Fibroblast of skin of left quadriceps (primary cell): ENCODE data around the gene MAN2A1.
A peak's percentile ranks its signal among the peaks of the same experiment; 100 is the strongest.
"Not testable (repeated sequence)": the region's sequence is repeated elsewhere in the genome, so short reads cannot be mapped to it uniquely, and the experiment has no call there.

Experiments
- DNase-seq, 2 experiments: peaks; one replicate each; pipeline ENCODE4 v3.0.0-alpha.2; 2013; ENCODE audit warnings: low read depth in 2 of 2

Gene MAN2A1

GRCh38 chr5:109755761-109756160, 66.0 kb downstream of the MAN2A1 start:
- no peak for DNase-seq

GRCh38 chr5:109756543-109757185, 66.9 kb downstream of the MAN2A1 start:
- DNase-seq: no peak

GRCh38 chr5:109757490-109757889, 67.8 kb downstream of the MAN2A1 start:
- no peak for DNase-seq

- DNase-seq: peak in 1 of 2 experiments; percentile 10
Measured at GRCh38 chr5:109759306-109759705, 69.6 kb downstream of the MAN2A1 start.

- not testable (repeated sequence) for DNase-seq
Measured at GRCh38 chr5:109760130-109760529, 70.4 kb downstream of the MAN2A1 start.

- DNase-seq: no peak
Measured at GRCh38 chr5:109762821-109763220, 73.1 kb downstream of the MAN2A1 start.

GRCh38 chr5:109767184-109767995, 77.7 kb downstream of the MAN2A1 start:
- no peak for DNase-seq

- DNase-seq: no peak
Measured at GRCh38 chr5:109767997-109768396, 78.3 kb downstream of the MAN2A1 start.

- DNase-seq: no peak
Measured at GRCh38 chr5:109769597-109770291, 80.0 kb downstream of the MAN2A1 start.

- DNase-seq: no peak
Measured at GRCh38 chr5:109775130-109775529, 85.4 kb downstream of the MAN2A1 start.

GRCh38 chr5:109779036-109779735, 89.5 kb downstream of the MAN2A1 start:
- DNase-seq: no peak

- no peak for DNase-seq
Measured at GRCh38 chr5:109784687-109785086, 95.0 kb downstream of the MAN2A1 start.

- DNase-seq: no peak
Measured at GRCh38 chr5:109786206-109786855, 96.6 kb downstream of the MAN2A1 start.

GRCh38 chr5:109788596-109788995, 98.9 kb downstream of the MAN2A1 start:
- no peak for DNase-seq

GRCh38 chr5:109792613-109793012, 102.9 kb downstream of the MAN2A1 start:
- DNase-seq: no peak

- DNase-seq: no peak
Measured at GRCh38 chr5:109803854-109804253, 114.1 kb downstream of the MAN2A1 start.

GRCh38 chr5:109805472-109805871, 115.7 kb downstream of the MAN2A1 start:
- DNase-seq: no peak

- DNase-seq: no peak
Measured at GRCh38 chr5:109805883-109806282, 116.2 kb downstream of the MAN2A1 start.

GRCh38 chr5:109812698-109813097, 123.0 kb downstream of the MAN2A1 start:
- DNase-seq: no peak

- DNase-seq: no peak
Measured at GRCh38 chr5:109816732-109817131, 127.0 kb downstream of the MAN2A1 start.

- DNase-seq: no peak
Measured at GRCh38 chr5:109819878-109820277, 130.2 kb downstream of the MAN2A1 start.

GRCh38 chr5:109823597-109823996, 133.9 kb downstream of the MAN2A1 start:
- no peak for DNase-seq
